Heart left ventricle (tissue), 13 donors: ENCODE measurements around the gene MMP10.

Experiments used
- CTCF ChIP-seq, 12 donors: fragments of 200-600 bp; sonication (generic) in 4 of 12; IDR thresholded peaks; one replicate each; pipeline versions ENCODE4 v1.5.0 to v1.8.0; 2018 to 2022; ENCODE audit warnings: antibody characterized with exemption in 12 of 12, mild to moderate bottlenecking in 5 of 12
- POLR2A ChIP-seq, 2 donors: fragments of 450-650 bp; IDR thresholded peaks; one replicate each; pipeline ENCODE4 v1.6.1; 2017; ENCODE audit warnings: antibody characterized with exemption in 2 of 2, mild to moderate bottlenecking in 2 of 2, moderate library complexity in 2 of 2
- donor health status: ischemic (EF 13 %, LVEDD 7.1; RV severe dilation, severe dysfunction).
- donor health status: DM: no; HTN: yes; CAD: no.
- donor health status: DM: no; HTN: no; CAD: no.
- donor health status: ischemic (EF 25% LVEDD 6.9; RV normal size, moderate dysfunction).
- donor health status: ischemic (EF 25% LVEDD 5.7; RV mildly dilated, moderate dysfunction).
- donor health status: ischemic (EF 35%, LVEDD 5.7; RV mildly dilated, moderate dysfunction).
- donor health status: nonischemic (EF 11% LVEDD 7.7; RV severe dilation, severe dysfunction).
- donor health status: DM: yes; HTN: yes; CAD: no.
- donor health status: PGD.
- donor health status: ischemic (EF 29% LVEDD 5.4; RV normal size, mild dysfunction).
- donor health status: nonischemic (EF 23%, LVEDD 6.1; RV moderate dilation, normal function).

GRCh38 chr11:102784380-102784779 lies 4.0 kb upstream of the MMP10 start:
- no peak for TF ChIP-seq CTCF (IDR thresholded peaks at IDR 0.05)
- TF ChIP-seq POLR2A (IDR thresholded peaks at IDR 0.05) = no peak
